Endothelial cell of umbilical vein (primary cell): ENCODE measurements around the gene PPP3CA. TPM values are rescaled to one million over a fixed set of nuclear protein-coding genes. Genes with fewer than 3 reads are reported as not detected.

Experiments used
- BruUV-seq: library from RNA; stranded (reverse); fragments of 400-500 nt; replicated peaks from 2 replicates; lab custom pipeline; 2021; lab: Mats Ljungman, UMichigan
- CTCF ChIA-PET: fragments of 300-600, 350-600 bp; sonication (Branson Sonifier 250); formaldehyde crosslinking; loops from one replicate; lab custom pipeline; 2021; ENCODE audit warnings: antibody characterized with exemption, inconsistent platforms; lab: Charles Lee
- POLR2A ChIA-PET: fragments of 300-600, 350-600 bp; sonication (Branson Sonifier 250); formaldehyde crosslinking; loops from one replicate; lab custom pipeline; 2021; ENCODE audit warnings: antibody characterized with exemption, inconsistent platforms; lab: Charles Lee
- DNase-seq: peaks from one replicate; pipeline ENCODE4 v3.0.0-alpha.2; 2011; ENCODE audit warnings: low read depth, low spot score
- FAIRE-seq: peaks from 2 replicates; lab custom pipeline; 2011; peaks lifted over from hg19 to GRCh38; lab: Jason Lieb, UNC
- H2AFZ ChIP-seq: 2 replicates; pipeline ENCODE4 v1.6.0; 2012; ENCODE audit warnings: low read depth, low read length, control low read depth, inconsistent platforms
- H3K27ac ChIP-seq: 2 replicates; pipeline ENCODE4 v1.5.1; 2011; ENCODE audit warnings: low read depth, mild to moderate bottlenecking, control low read depth, low read length, moderate library complexity; ENCODE audit not compliant: insufficient read depth
- H3K27me3 ChIP-seq, 2 experiments: 2 replicates each; pipeline versions ENCODE4 v1.6.0 to v1.6.1; 2011; ENCODE audit warnings: low read length in 2 of 2, mixed read lengths in 1 of 2; ENCODE audit not compliant: control insufficient read depth in 2 of 2, insufficient read depth in 2 of 2
- H3K36me3 ChIP-seq, 2 experiments: 2 replicates in 1 of 2; 3 replicates in 1 of 2; pipeline ENCODE4 v1.5.1; 2011; ENCODE audit warnings: low read length in 2 of 2, mild to moderate bottlenecking in 1 of 2, moderate library complexity in 1 of 2; ENCODE audit not compliant: control insufficient read depth in 2 of 2, insufficient read depth in 2 of 2; ENCODE audit errors: extremely low read depth in 1 of 2
- H3K4me1 ChIP-seq: 3 replicates; pipeline ENCODE4 v1.5.1; 2011; ENCODE audit warnings: mild to moderate bottlenecking, low read length; ENCODE audit not compliant: control insufficient read depth, insufficient read depth; ENCODE audit errors: extremely low read depth
- H3K4me2 ChIP-seq: 2 replicates; pipeline ENCODE4 v1.6.1; 2011; ENCODE audit warnings: low read length, control low read depth, mixed read lengths; ENCODE audit not compliant: insufficient read depth
- H3K4me3 ChIP-seq, 3 experiments: fragments of 200-600 bp in 1 of 3; sonication (generic), shearing (Covaris generic) in 1 of 3; replicated peaks in 1 of 3; 2 replicates each; pipeline ENCODE4 v1.5.1; 2011 to 2016; ENCODE audit warnings: control low read depth in 3 of 3, low read length in 3 of 3, mild to moderate bottlenecking in 2 of 3, inconsistent platforms in 1 of 3, low read depth in 1 of 3, moderate library complexity in 1 of 3; ENCODE audit not compliant: insufficient read depth in 1 of 3
- H3K79me2 ChIP-seq: 2 replicates; pipeline ENCODE4 v1.6.0; 2012; ENCODE audit warnings: low read length, inconsistent platforms; ENCODE audit not compliant: control insufficient read depth, insufficient read depth
- H3K9ac ChIP-seq: replicated peaks from 2 replicates; pipeline ENCODE3; 2011; ENCODE audit warnings: low read length, control low read depth; ENCODE audit not compliant: insufficient read depth; ENCODE audit errors: extremely low read depth
- H3K9me1 ChIP-seq: replicated peaks from 3 replicates; pipeline ENCODE4 v1.6.0; 2011; ENCODE audit warnings: mild to moderate bottlenecking, low read length; ENCODE audit not compliant: control insufficient read depth, insufficient read depth; ENCODE audit errors: extremely low read depth
- H3K9me3 ChIP-seq: replicated peaks from 2 replicates; pipeline ENCODE4 v1.5.1; 2012; ENCODE audit warnings: low read length, inconsistent platforms; ENCODE audit not compliant: control insufficient read depth, insufficient read depth
- H4K20me1 ChIP-seq: replicated peaks from 2 replicates; pipeline ENCODE3; 2011; ENCODE audit warnings: mild to moderate bottlenecking, low read length; ENCODE audit not compliant: control insufficient read depth, insufficient read depth; ENCODE audit errors: extremely low read depth
- EZH2 ChIP-seq: IDR thresholded peaks from 2 replicates; pipeline ENCODE4 v1.6.1; 2012; ENCODE audit warnings: borderline replicate concordance, low read depth, mild to moderate bottlenecking, moderate library complexity, low read length, inconsistent platforms; ENCODE audit not compliant: severe bottlenecking
- FOS ChIP-seq: IDR thresholded peaks from 2 replicates; pipeline ENCODE4 v1.6.1; 2011; ENCODE audit warnings: mild to moderate bottlenecking, low read length, moderate library complexity, borderline replicate concordance; ENCODE audit not compliant: insufficient read depth
- GATA2 ChIP-seq: IDR thresholded peaks from 2 replicates; pipeline ENCODE4 v1.7.0; 2011; ENCODE audit warnings: low read depth, mild to moderate bottlenecking, moderate library complexity, mixed read lengths, low read length; ENCODE audit not compliant: insufficient read length, insufficient read depth
- JUN ChIP-seq: IDR thresholded peaks from 2 replicates; pipeline ENCODE4 v1.6.1; 2011; ENCODE audit warnings: borderline replicate concordance, low read depth; ENCODE audit not compliant: insufficient read length, insufficient read depth
- MYC ChIP-seq: IDR thresholded peaks from one replicate; pipeline ENCODE4 v1.6.1; 2011; ENCODE audit warnings: mild to moderate bottlenecking, low read depth, low read length
- POLR2A ChIP-seq: IDR thresholded peaks from 2 replicates; pipeline ENCODE4 v1.6.1; 2012; ENCODE audit warnings: low read depth, mild to moderate bottlenecking, control low read depth, low read length
- POLR2AphosphoS5 ChIP-seq: IDR thresholded peaks from 2 replicates; pipeline ENCODE4 v1.6.1; 2012; ENCODE audit warnings: low read depth, mild to moderate bottlenecking, control low read depth, low read length, moderate library complexity; ENCODE audit not compliant: insufficient read depth
- dilution Hi-C: fragments of 300-500 bp; cut with MboI; formaldehyde crosslinking; loops from one replicate; pipeline ENCODE4 v1.15.0; 2019; ENCODE audit warnings: low sequenced_read_pairs; ENCODE audit not compliant: extremely low pct_ligation_motif_present
- intact Hi-C: fragments of 100-400 bp; cut with micrococcal nuclease; formaldehyde crosslinking; loops from one replicate; pipeline ENCODE4 v1.10.0; 2022
- polyA plus RNA-seq, 4 experiments: library from polyadenylated mRNA; depleted of rRNA in 3 of 4; stranded (reverse) in 3 of 4; unstranded in 1 of 4; fragments of >200 nt; gene quantifications; 2 replicates each; pipeline versions ENCODE4 v1.2.1 to v1.2.3, GENCODE V29; 2011 to 2012; ENCODE audit warnings: missing spikeins in 1 of 4
- total RNA-seq: library from RNA; stranded (reverse); gene quantifications from 2 replicates; pipeline ENCODE4 v1.2.3, GENCODE V29; 2021
- TF ChIP-seq, protein P1 (sequence below): IDR thresholded peaks from 2 replicates; pipeline ENCODE4 v1.6.1; 2011; ENCODE audit not compliant: insufficient read depth, insufficient read length
- TF ChIP-seq, protein P2 (sequence below), 2 donors: IDR thresholded peaks; 1 replicate in 1 of 2; 2 replicates in 1 of 2; pipeline ENCODE4 v1.5.1; 2011; ENCODE audit warnings: low read length in 2 of 2, mild to moderate bottlenecking in 2 of 2, moderate library complexity in 2 of 2, control low read depth in 1 of 2, inconsistent platforms in 1 of 2, low read depth in 1 of 2; ENCODE audit not compliant: insufficient read depth in 1 of 2; ENCODE audit errors: extremely low read depth in 1 of 2

The PPP3CA gene
- total and polyA plus RNA-seq, 2 donors (not counting 3 experiments of a cell fraction or from before 2014, with no cell fraction given): 7.0 to 43.3 TPM

- intact Hi-C loops: no loop called here
- CTCF ChIA-PET: no interaction called here
Observed at GRCh38 chr4:101190751-101191150, 156.6 kb downstream of the PPP3CA start.

More at GRCh38 chr4:101190751-101191150, 156.6 kb downstream of the PPP3CA start:
- dilution Hi-C loops: no loop called here
- no peaks in the 10 kb centered on the region for H4K20me1 ChIP-seq
- no peak overlapping the region for H2AFZ ChIP-seq
- no peak overlapping the region for H3K9ac ChIP-seq
- DNase-seq (no peak), FAIRE-seq (no peak)
- no peaks in the 10 kb centered on the region for H3K9me3 ChIP-seq
- H3K27me3 ChIP-seq: no peaks in the 10 kb centered on the region
- POLR2A ChIA-PET: no interaction called here
- no peaks in the 10 kb centered on the region for H3K36me3 ChIP-seq
- no peaks in the 10 kb centered on the region for H3K9me1 ChIP-seq
- peaks cover 15% of the 10 kb centered on the region for H3K4me1 ChIP-seq
- no peak overlapping the region for H3K27ac ChIP-seq
- no peak overlapping the region for H3K4me3 ChIP-seq
- BruUV-seq: no TSS peak
- H3K4me2 ChIP-seq: no peak overlapping the region
- TF ChIP-seq FOS: no peak
- TF ChIP-seq, protein P1, sequence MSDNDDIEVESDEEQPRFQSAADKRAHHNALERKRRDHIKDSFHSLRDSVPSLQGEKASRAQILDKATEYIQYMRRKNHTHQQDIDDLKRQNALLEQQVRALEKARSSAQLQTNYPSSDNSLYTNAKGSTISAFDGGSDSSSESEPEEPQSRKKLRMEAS: no peak
- no peak for TF ChIP-seq MYC
- no peak for TF ChIP-seq POLR2AphosphoS5
- no peak for TF ChIP-seq JUN
- TF ChIP-seq GATA2: no peak
- TF ChIP-seq, protein P2, sequence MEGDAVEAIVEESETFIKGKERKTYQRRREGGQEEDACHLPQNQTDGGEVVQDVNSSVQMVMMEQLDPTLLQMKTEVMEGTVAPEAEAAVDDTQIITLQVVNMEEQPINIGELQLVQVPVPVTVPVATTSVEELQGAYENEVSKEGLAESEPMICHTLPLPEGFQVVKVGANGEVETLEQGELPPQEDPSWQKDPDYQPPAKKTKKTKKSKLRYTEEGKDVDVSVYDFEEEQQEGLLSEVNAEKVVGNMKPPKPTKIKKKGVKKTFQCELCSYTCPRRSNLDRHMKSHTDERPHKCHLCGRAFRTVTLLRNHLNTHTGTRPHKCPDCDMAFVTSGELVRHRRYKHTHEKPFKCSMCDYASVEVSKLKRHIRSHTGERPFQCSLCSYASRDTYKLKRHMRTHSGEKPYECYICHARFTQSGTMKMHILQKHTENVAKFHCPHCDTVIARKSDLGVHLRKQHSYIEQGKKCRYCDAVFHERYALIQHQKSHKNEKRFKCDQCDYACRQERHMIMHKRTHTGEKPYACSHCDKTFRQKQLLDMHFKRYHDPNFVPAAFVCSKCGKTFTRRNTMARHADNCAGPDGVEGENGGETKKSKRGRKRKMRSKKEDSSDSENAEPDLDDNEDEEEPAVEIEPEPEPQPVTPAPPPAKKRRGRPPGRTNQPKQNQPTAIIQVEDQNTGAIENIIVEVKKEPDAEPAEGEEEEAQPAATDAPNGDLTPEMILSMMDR (IDR thresholded peaks at IDR 0.05; ENCODE audit: extremely low read depth in 1 of 2, insufficient read depth in 1 of 2, low read depth in 1 of 2, low read length in 2 of 2): no peak
- no peak for TF ChIP-seq EZH2
- no peak for TF ChIP-seq POLR2A
- no peaks in the 10 kb centered on the region for H3K79me2 ChIP-seq
